ENCODE data around the gene CPNE9.

- TF ChIP-seq CTCF (IDR thresholded peaks at IDR 0.05; ENCODE audit: insufficient read depth, low read depth, low read length) = no peak
- TF ChIP-seq EZH2 (IDR thresholded peaks at IDR 0.05; ENCODE audit: insufficient read depth, low read length) = no peak
These were observed 16.9 kb upstream of the CPNE9 start for GRCh38 chr3:9686703-9687102.
